Measurements from ENCODE around the gene UBR3. TPM values are rescaled to one million over a fixed set of nuclear protein-coding genes. Genes with fewer than 3 reads are reported as not detected.
A peak's percentile ranks its signal among the peaks of the same experiment; 100 is the strongest.
"Not testable (repeated sequence)": the region's sequence is repeated elsewhere in the genome, so short reads cannot be mapped to it uniquely, and the experiment has no call there.

Gene UBR3
- total RNA-seq, 6 experiments from 2014 or later, result 25.3 to 37.3 (median 29.9) TPM

DNA sequence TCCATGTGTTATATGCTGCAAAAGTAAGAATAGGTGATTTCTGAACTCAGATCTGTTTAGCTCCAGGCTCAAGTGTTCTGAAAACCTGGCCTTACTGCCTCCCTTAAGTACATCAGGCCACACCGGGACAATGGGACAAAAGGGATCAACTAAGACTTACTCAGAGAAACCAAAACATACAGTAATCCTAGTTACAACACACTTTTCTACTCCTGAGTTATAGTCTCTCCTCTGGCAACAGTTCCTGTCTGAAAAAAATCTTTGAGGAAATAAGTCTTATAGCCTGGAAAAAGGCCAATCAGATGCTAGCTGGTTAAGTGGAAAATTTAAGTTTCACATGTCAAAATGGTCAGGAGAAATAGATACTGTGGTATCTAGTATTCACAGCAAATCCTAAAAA lies 8.1 kb upstream of the UBR3 start:
- TF ChIP-seq, protein P1, sequence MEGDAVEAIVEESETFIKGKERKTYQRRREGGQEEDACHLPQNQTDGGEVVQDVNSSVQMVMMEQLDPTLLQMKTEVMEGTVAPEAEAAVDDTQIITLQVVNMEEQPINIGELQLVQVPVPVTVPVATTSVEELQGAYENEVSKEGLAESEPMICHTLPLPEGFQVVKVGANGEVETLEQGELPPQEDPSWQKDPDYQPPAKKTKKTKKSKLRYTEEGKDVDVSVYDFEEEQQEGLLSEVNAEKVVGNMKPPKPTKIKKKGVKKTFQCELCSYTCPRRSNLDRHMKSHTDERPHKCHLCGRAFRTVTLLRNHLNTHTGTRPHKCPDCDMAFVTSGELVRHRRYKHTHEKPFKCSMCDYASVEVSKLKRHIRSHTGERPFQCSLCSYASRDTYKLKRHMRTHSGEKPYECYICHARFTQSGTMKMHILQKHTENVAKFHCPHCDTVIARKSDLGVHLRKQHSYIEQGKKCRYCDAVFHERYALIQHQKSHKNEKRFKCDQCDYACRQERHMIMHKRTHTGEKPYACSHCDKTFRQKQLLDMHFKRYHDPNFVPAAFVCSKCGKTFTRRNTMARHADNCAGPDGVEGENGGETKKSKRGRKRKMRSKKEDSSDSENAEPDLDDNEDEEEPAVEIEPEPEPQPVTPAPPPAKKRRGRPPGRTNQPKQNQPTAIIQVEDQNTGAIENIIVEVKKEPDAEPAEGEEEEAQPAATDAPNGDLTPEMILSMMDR (IDR thresholded peaks at IDR 0.05), result no peak
- no peak for TF ChIP-seq POLR2A (IDR thresholded peaks at IDR 0.05)
- intact Hi-C loops (cut with DNase I), result no loop called here
- H3K27me3 ChIP-seq, result no peaks in the 10 kb centered on the region
- peaks cover 0 to 21% (median under 1%) of the 10 kb centered on the region in 4 donors for H3K36me3 ChIP-seq
- 89% methylated on average over 1 of the region's 1 CpG for WGBS (ENCODE audit: insufficient coverage, low coverage, low lambda C conversion rate, missing lambda C conversion rate)
- no peak overlapping the region for H3K4me3 ChIP-seq
- DNase-seq, result no peak
- no peaks in the 10 kb centered on the region for H3K9me3 ChIP-seq
- H3K27ac ChIP-seq, result no peak overlapping the region
- no peak for ATAC-seq
- peaks cover 0 to 13% (median 4%) of the 10 kb centered on the region in 4 donors for H3K4me1 ChIP-seq

DNA sequence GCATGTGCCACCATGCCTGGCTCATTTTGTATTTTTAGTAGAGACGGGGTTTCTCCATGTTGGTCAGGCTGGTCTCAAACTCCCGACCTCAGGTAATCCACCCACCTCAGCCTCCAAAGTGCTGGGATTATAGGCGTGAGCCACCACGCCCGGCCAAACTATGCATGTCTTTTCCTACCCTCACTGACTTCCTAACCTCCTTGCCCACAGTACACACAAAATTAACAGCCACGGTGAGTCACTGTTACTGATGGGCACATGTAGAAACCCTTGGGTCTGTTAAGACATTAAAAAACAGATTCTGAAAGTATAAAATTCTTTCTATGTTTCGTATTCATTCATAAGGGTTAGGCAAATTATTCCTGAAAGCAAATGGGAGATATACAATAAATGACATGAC lies 7.2 kb upstream of the UBR3 start:
- peaks cover 0 to 13% (median under 1%) of the 10 kb centered on the region in 4 donors for H3K36me3 ChIP-seq
- intact Hi-C loops (cut with DNase I); ATAC-seq; H3K4me3 ChIP-seq; H3K27me3 ChIP-seq; H3K9me3 ChIP-seq; DNase-seq; H3K27ac ChIP-seq: not testable (repeated sequence)
- 88% methylated on average over 7 of the region's 7 CpGs for WGBS (ENCODE audit: insufficient coverage, low coverage, low lambda C conversion rate, missing lambda C conversion rate)
- H3K4me1 ChIP-seq, result peaks cover 0 to 13% (median 5%) of the 10 kb centered on the region in 4 donors

DNA sequence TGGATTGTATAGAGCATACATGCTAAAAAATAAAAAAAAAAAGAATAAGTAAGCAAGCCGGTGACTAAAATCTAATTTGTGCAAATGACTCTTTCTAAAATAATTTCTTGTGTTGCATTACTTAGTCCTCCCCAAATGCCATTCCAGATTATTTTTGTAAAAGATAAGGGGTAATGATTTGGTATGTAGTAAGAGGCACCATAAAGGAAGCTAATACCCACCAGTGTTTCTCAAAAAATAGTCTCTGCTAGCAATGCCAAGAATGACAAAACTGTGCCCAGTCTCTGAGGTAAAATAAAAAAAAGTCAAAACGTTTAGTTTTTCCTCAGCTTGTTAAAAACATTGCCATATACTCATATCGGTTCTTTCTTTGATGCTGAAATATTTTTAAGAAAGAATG lies 5.2 kb upstream of the UBR3 start:
- 48% methylated on average over 3 of the region's 3 CpGs for WGBS (ENCODE audit: insufficient coverage, low coverage, low lambda C conversion rate, missing lambda C conversion rate)
- no peak for TF ChIP-seq POLR2A (IDR thresholded peaks at IDR 0.05)
- TF ChIP-seq, protein P1 (IDR thresholded peaks at IDR 0.05), result no peak
- no peak overlapping the region for H3K27ac ChIP-seq
- DNase-seq, result no peak
- no peak overlapping the region for H3K4me3 ChIP-seq
- peaks cover 0 to 13% (median 5%) of the 10 kb centered on the region in 4 donors for H3K4me1 ChIP-seq
- no peak for ATAC-seq
- peaks cover 0 to 4% (median 0%) of the 10 kb centered on the region in 4 donors for H3K36me3 ChIP-seq
- intact Hi-C loops (cut with DNase I), result no loop called here
- H3K9me3 ChIP-seq, result no peaks in the 10 kb centered on the region
- H3K27me3 ChIP-seq, result no peaks in the 10 kb centered on the region

DNA sequence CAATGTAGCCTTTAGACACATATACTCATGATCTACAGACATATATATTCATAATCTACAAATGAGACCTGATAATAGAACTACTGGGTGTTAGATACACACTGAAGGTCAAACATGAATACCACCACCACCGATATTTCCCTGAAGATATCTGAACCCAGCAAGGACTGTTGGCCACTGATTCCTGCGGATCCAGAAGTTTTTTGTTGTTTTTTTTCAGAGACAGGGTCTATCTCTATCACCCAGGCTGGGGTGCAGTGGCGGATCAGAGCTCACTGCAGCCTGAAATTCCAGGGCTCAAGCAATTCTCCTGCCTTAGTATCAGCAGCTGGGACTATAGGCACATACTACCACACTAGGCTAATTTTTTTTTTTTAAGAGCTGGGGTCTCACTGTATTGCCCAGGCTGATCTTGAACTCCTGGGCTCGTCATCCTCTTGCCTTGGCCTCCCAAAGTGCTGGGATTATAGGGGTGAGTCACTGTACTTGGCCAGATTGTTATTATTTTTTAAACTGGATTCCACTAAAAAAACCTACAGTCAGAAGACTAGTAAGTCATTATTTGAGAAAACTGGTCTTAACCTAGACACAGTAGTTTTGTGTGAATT lies 4.4 kb upstream of the UBR3 start:
- no peaks in the 10 kb centered on the region for H3K27me3 ChIP-seq
- 89% methylated on average over 4 of the region's 4 CpGs for WGBS (ENCODE audit: insufficient coverage, low coverage, low lambda C conversion rate, missing lambda C conversion rate)
- H3K4me1 ChIP-seq, result peaks cover 0 to 13% (median 5%) of the 10 kb centered on the region in 4 donors
- no peaks in the 10 kb centered on the region for H3K9me3 ChIP-seq
- H3K36me3 ChIP-seq, result peaks cover 0 to 4% (median 0%) of the 10 kb centered on the region in 4 donors
- intact Hi-C loops (cut with DNase I), result no loop called here
- DNase-seq (no peak), ATAC-seq (no peak)
- no peak overlapping the region for H3K4me3 ChIP-seq
- no peak overlapping the region for H3K27ac ChIP-seq
- no peak for TF ChIP-seq POLR2A (IDR thresholded peaks at IDR 0.05)
- TF ChIP-seq, protein P1 (IDR thresholded peaks at IDR 0.05), result no peak

DNA sequence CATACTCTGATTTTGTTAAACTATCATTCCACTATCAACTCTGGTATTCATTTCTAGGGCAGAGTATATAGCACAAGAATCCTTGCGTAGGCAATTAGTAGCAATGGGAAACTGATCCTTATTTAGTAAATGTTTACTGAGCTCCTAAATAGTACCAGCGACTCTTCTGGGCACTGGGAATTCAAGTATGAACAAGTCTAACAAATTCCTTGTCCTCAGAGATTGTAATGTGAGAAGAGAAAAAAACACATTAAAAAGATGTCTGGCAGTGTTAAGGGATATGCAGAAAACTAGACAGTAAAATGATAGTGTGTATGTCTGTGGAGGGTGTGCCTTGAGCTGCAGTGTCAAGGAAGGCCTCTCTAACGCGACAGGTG lies 3.3 kb upstream of the UBR3 start:
- DNase-seq (no peak), ATAC-seq (no peak)
- no peaks in the 10 kb centered on the region for H3K9me3 ChIP-seq
- peaks cover 0 to under 1% (median 0%) of the 10 kb centered on the region in 4 donors for H3K36me3 ChIP-seq
- H3K4me3 ChIP-seq, result peak overlapping the region; percentile 70 to 93 (median 84)
- 23% methylated on average over 4 of the region's 4 CpGs for WGBS (ENCODE audit: insufficient coverage, low coverage, low lambda C conversion rate, missing lambda C conversion rate)
- H3K27ac ChIP-seq, result peak overlapping the region in 1 of 3 donors; percentile 16
- peaks cover 0 to 18% (median 5%) of the 10 kb centered on the region in 4 donors for H3K4me1 ChIP-seq
- no peak for TF ChIP-seq POLR2A (IDR thresholded peaks at IDR 0.05)
- TF ChIP-seq, protein P1 (IDR thresholded peaks at IDR 0.05), result no peak
- no peaks in the 10 kb centered on the region for H3K27me3 ChIP-seq
- intact Hi-C loops (cut with DNase I), result no loop called here

All from right lobe of liver (tissue), 6 donors.